Osteocyte (in vitro differentiated cells): Measurements from ENCODE around the gene PIEZO1. TPM values are rescaled to one million over a fixed set of nuclear protein-coding genes. Genes with fewer than 3 reads are reported as not detected.

Source experiments
- DNase-seq: peaks from one replicate; pipeline ENCODE4 v3.0.0; 2021; ENCODE audit warnings: mixed read lengths; ENCODE audit not compliant: unreplicated experiment; ENCODE audit errors: extremely low spot score
- H3K27ac Mint-ChIP-seq: one replicate; pipeline ENCODE4 v1.8.0; 2021; ENCODE audit warnings: mild to moderate bottlenecking, mixed read lengths; ENCODE audit not compliant: unreplicated experiment
- H3K27me3 Mint-ChIP-seq: one replicate; pipeline ENCODE4 v1.8.0; 2021; ENCODE audit warnings: mixed read lengths; ENCODE audit not compliant: unreplicated experiment
- H3K36me3 Mint-ChIP-seq: one replicate; pipeline ENCODE4 v1.8.0; 2021; ENCODE audit warnings: mixed read lengths; ENCODE audit not compliant: unreplicated experiment
- H3K4me1 Mint-ChIP-seq: one replicate; pipeline ENCODE4 v1.8.0; 2021; ENCODE audit warnings: mixed read lengths; ENCODE audit not compliant: unreplicated experiment
- H3K4me3 Mint-ChIP-seq: one replicate; pipeline ENCODE4 v1.8.0; 2021; ENCODE audit warnings: mild to moderate bottlenecking, moderate library complexity, mixed read lengths; ENCODE audit not compliant: unreplicated experiment
- H3K9me3 Mint-ChIP-seq: one replicate; pipeline ENCODE4 v1.8.0; 2021; ENCODE audit warnings: mixed read lengths; ENCODE audit not compliant: unreplicated experiment
- total RNA-seq: library from RNA; stranded (reverse); gene quantifications from 2 replicates; pipeline ENCODE4 v1.2.1, GENCODE V29; 2021
- TF ChIP-seq, protein P1 (sequence below): fragments of 200-600 bp; sonication (generic); IDR thresholded peaks from 2 replicates; pipeline ENCODE4 v1.5.0; 2021; ENCODE audit warnings: antibody characterized with exemption, mild to moderate bottlenecking, moderate library complexity

Gene PIEZO1
- total RNA-seq, 1 donor from 2014 or later: 165 TPM

DNA sequence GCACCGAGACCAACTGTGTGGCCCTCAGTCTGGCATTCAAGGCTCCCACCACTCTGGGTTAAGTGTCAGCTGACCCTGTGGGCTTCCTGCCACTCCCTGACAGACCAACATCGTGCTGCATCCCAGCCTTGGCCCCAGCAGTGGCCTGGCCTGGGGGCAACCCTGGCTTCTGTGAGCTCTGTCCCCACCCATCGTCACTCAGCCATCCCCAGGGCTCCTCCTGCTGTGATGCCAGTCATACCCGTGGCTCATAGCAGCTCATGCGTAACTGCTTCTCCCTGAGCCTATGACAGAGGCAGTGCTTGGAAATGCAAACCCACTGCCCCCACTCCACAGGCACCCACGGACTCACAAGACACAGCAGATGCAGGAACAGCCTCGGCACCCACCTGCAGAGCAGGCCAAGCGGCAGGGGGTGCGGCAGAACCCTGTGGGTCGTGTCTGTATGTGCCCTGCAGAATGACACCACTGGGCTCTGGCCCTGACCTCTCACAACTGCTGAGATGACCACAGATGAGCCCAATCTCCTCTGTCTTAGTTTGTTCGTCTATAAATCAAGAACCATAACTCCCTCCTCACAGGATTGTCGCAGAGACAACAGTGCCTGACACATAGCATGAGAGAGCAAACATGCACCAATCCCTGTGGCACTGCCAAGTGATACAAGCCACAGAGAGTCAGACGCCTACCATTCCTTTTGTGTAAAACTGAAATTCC, 26.6 kb downstream of the PIEZO1 start:
- H3K9me3 Mint-ChIP-seq: no peaks in the 10 kb centered on the region
- no peak for DNase-seq
- no peak overlapping the region for H3K4me3 Mint-ChIP-seq
- H3K27ac Mint-ChIP-seq: peak overlapping the region; percentile 38
- no peaks in the 10 kb centered on the region for H3K27me3 Mint-ChIP-seq
- peaks cover 55% of the 10 kb centered on the region for H3K4me1 Mint-ChIP-seq
- no peaks in the 10 kb centered on the region for H3K36me3 Mint-ChIP-seq
- TF ChIP-seq, protein P1, sequence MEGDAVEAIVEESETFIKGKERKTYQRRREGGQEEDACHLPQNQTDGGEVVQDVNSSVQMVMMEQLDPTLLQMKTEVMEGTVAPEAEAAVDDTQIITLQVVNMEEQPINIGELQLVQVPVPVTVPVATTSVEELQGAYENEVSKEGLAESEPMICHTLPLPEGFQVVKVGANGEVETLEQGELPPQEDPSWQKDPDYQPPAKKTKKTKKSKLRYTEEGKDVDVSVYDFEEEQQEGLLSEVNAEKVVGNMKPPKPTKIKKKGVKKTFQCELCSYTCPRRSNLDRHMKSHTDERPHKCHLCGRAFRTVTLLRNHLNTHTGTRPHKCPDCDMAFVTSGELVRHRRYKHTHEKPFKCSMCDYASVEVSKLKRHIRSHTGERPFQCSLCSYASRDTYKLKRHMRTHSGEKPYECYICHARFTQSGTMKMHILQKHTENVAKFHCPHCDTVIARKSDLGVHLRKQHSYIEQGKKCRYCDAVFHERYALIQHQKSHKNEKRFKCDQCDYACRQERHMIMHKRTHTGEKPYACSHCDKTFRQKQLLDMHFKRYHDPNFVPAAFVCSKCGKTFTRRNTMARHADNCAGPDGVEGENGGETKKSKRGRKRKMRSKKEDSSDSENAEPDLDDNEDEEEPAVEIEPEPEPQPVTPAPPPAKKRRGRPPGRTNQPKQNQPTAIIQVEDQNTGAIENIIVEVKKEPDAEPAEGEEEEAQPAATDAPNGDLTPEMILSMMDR: no peak

DNA sequence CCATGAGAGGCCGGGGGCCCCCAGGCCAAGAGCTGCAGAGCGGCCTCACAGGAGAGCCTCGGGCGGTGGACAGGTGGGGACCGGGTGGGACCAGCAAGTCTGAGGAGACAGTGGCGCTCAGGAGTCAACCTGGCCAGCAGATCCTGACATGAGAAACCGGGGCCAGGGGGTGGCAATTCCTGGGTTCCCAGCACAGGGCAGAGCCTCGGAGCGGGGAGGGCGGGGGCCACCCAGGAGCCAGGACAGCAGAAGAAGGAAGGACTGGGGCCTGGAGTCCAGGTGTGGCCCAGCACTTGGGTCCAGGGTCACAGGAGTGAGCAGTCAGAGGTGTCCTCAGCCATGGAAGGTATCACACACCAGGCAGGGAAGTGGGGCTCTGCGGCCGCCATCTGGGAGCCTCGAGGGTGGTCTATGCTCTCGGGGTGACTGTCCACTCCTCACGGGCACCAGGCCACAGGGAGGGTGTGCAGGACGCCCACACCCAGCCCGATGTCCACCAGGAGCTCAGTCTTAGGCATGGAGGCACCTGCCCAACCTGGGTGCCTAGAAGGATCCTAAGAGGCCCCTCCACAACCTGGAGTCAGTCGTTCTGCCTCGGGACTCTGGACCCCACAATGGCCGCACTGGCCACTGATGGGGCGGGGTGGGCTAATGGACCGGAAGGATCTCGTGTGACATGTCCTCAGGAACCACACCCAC, 29.1 kb downstream of the PIEZO1 start:
- TF ChIP-seq, protein P1: no peak
- Mint-ChIP-seq H3K36me3 (no peaks in the 10 kb centered on the region), H3K4me3 (no peak overlapping the region), H3K9me3 (no peaks in the 10 kb centered on the region), H3K4me1 (peaks cover 53% of the 10 kb centered on the region), H3K27ac (no peak overlapping the region), H3K27me3 (no peaks in the 10 kb centered on the region)
- no peak for DNase-seq

DNA sequence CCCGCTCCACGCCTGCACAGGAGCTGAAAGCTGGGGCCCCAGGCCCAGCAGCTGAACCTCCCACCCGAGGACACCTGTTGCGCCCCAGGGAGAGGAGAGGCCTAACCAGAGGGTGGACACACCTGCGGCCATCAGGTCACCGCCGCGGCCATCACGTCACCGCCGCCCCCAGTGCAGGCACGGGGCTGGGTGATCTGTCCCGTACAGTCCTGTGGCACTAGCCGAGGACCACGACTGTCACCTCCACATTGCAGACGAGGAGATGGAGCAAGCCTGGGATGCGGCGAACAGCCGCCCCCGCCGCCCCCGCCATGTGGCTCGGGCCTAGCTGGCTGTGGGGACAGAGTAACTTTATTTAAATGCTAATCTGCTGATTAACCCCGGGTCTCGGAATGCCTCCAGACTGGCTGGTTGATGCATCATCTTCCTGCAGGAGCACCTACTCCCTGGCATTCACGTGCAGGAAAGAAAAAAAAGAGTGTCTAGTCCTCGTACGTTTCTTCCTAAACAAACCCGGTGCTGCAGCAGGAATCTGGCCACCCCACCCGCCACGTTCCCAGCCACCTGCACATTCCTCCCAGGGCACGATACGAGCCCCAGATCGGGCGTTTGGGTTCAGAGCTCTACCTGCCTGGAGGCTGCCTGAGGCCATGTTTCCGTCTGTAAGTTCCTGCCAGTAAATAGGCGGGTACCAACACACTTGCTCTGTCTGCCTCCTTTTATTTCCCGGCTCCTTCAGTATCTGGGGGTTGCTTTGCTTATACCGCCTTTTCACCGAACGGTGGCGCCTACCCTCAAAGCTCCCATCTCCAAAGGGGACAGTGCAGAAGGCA, 29.9 kb downstream of the PIEZO1 start:
- Mint-ChIP-seq H3K4me1 (peaks cover 51% of the 10 kb centered on the region), H3K27ac (peak overlapping the region; percentile 75), H3K27me3 (no peaks in the 10 kb centered on the region), H3K36me3 (no peaks in the 10 kb centered on the region), H3K4me3 (no peak overlapping the region), H3K9me3 (no peaks in the 10 kb centered on the region)
- TF ChIP-seq, protein P1: peak; percentile 52
- DNase-seq: no peak

DNA sequence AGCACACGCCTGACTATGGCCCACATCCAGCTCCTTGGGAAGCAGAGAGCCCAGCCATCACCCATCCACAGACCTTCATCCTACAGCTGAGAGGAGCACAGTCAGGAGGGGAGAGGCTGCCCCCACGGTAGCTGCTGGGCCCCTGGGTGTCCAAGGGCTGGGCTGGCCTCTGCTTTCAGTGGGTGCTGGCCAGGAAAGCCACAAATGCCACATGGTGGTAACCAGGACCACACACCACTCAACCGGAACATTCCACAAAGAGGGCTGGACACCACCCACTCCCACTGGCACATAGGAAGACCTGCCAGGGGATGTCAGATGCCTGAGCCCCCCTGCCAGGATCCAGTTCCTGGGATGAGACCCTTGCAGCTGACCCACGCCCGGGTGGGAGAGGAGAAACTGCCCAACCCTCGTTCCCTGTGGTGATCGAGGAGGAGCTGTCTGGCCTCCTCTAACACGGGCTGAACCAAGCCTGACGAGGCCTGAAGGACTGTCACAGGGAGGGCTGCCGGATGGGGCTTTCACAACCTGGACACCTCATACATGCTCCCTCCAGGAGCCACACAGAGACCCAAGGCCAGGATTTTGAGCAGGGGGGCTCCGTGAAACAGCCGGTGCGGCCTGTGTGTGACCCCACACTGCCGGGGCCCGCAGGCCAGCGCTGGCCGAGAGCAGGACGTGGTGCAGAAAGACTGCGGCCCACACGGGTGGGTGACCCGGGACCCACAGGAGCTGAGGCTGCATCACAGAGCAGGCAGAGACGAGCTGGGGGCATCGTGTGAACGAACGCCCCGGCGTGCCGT, 30.7 kb downstream of the PIEZO1 start:
- H3K27ac Mint-ChIP-seq: no peak overlapping the region
- H3K4me1 Mint-ChIP-seq: peaks cover 46% of the 10 kb centered on the region
- no peak for DNase-seq
- TF ChIP-seq, protein P1: no peak
- no peak overlapping the region for H3K4me3 Mint-ChIP-seq
- H3K27me3 Mint-ChIP-seq: no peaks in the 10 kb centered on the region
- no peaks in the 10 kb centered on the region for H3K36me3 Mint-ChIP-seq
- H3K9me3 Mint-ChIP-seq: no peaks in the 10 kb centered on the region
